Measurements from ENCODE around the gene IPCEF1.

The IPCEF1 gene

DNA sequence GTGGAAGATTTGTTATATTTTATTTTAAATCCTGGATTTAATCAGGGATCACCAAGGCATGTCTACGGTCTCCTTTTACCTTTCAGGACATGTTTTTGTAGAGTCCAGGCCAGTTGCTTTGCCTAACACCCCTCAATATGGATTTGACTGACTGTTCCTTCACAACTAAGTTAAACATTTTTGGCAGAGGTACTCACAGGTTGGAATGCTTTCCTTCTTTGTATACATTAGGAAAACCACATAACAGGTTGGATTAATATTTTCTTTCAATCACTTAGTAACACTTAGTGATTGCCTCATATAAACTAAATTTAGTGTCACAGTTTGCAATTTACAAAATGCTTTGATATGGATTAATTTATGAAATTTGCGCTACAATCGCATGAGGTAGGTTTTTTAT lies 64.5 kb downstream of the IPCEF1 start:
- no peak for DNase-seq

DNA sequence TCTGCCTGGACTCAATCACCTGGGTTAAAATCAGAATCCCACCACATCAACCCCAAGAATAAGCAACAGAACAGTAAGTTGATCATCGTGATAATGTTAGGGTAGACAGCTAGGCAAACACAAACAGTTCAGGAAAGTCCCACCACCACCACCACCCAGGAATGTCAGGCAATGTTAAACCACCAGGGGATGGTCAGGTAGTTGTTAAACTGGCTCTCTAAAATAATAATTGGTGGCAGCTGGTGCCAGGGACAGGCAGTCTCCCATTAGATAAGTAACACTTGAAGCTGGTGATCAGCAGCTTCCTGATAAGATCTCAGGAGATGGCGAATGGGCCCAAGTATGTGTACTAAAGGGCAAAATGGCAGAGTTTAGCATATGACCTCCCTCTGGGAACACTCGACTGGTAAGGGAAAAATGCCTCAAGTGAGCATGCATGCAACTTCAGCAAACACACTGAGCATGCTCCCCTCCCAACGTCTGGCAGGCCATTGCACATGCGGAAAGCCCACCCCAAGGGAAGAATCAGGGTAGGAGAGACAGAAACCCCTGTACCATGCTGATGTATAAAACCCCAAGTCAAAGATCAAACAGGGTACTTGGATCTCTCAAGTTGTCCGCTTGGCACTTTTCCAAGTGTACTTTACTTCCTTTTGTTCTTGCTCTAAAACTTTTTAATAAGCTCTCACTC lies 66.6 kb downstream of the IPCEF1 start:
- DNase-seq = no peak

DNA sequence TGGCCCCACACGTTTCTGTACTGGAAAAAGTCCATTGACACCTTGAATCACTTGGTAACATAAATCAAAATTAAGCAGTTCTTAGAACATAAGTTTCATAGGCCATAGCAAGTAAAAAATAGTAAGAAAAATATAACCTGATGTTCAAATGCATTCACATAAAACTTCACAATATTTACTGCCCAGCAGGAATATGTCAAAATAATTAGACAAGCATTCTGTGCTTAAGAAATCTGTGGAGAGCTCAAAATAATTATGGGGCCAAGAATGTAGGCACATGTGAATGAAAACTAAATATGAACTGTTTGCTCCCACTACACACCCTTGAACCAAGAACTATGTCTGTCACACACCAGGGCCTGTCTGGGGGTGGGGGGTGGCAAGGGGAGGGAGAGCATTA lies 70.8 kb downstream of the IPCEF1 start:
- no peak for DNase-seq

DNA sequence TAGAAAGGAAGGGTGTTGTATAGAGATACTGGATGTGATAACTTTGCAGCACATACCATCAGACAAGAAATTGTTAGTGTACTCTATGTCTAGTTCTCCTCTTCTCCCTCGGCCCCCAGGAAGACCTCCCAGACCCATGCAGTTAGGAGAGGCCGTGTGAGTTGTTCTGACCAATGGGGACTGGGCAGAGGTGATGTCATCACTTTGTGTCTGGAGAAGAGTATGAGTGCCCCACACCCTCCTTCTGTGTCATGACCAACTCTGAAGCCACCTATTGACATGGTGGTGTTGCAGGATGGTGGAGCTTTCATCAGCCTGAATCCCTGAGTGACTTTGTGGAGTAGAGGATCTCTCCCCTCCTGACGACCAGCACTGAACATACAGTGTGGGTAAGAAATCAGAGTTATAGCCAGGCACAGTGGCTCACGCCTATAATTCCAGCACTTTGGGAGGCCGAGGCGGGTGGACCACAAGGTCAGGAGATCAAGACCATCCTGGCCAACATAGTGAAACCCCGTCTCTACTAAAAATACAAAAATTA lies 72.2 kb downstream of the IPCEF1 start:
- no peak for DNase-seq

DNA sequence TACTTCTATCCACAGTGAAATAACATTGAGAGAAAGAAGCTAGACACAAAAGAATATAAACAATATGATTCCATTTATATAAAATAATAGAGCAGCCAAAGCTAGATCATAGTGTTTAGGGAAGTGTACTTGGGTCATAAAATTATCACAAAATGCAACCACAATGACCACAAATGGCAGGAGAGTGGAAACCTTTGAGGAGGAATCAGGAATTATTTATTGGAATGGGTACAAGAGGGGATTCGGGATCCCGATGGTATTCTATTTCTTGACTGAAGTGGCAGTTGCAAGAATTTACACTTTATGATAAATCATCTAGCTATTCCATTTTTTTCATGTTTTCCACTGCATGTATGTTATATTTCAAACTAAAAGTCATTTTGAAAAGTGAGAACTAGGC lies 76.1 kb downstream of the IPCEF1 start:
- DNase-seq = no peak

DNA sequence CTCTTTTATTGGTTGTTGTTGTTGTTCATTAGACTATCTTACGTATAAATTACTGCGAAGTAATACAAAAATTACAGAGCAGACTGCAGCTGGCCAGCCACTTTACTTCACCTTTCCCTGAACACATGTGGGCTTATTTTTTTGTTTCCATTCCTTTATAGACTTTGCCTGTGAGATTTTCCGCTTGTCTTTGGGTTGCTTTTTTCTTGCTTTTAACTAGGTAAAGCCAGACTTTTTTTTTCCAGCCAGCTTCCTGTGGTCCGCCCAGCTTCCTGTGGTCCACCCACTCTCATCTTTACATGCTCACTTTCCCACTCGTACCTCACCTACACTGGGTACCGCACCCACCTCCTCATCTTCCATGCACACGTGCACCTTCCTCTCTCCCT lies 79.0 kb downstream of the IPCEF1 start:
- no peak for DNase-seq

DNA sequence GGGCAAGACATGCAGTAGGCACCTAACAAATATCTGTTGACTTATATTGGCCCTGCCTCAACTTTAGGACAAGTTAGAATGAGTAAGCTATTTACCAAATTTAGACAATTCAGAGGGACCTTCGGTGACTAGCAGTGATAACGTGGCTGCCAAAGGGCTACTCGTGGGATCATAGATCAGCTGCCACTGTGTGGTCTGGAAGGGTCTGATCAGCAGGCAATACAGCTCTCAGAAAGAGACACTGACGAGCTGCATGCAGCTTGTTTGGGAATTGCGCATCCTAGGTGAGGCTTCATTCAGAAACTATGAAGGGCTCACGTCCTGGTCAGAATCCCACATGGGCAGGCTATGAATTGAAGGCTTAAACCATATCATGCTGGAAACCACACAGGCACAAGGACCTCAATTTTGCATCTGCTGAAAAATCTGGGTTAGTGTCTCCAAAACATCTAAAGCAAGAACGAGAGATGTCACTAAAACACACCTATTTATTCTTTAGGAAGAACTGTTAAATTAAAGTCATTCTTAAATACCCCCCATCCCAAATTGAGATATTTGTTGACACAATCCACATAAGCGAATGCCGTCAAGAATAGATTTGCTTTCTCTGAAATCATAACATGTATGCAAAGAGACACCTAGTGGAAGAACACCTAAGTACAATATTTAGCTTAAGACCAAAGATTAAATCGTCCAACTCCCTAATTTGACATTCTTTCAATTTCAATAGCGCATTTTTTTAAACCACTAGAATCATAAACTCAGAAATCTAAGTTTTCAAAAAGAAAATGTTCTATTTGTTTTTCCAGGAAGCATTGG lies 79.6 kb downstream of the IPCEF1 start:
- DNase-seq = peak; percentile 56

DNA sequence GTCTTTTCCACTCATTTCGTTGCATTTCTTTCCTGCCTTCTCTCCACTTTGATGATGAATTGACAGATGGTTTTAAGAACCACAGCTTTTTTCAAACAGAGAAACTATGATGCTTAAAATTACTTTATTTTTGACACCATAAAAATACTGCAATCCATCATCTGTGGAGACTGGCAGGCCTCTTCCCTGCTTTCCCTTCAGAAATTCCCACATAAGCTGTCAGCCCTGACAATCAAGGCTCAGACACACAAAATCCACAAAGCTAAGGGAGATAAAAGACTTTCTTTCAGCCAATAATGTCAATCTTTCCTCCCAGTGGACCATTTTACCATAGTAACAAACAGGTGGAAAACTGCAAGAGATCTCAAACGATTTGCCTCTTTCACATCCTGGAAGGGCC lies 82.4 kb downstream of the IPCEF1 start:
- no peak for DNase-seq

DNA sequence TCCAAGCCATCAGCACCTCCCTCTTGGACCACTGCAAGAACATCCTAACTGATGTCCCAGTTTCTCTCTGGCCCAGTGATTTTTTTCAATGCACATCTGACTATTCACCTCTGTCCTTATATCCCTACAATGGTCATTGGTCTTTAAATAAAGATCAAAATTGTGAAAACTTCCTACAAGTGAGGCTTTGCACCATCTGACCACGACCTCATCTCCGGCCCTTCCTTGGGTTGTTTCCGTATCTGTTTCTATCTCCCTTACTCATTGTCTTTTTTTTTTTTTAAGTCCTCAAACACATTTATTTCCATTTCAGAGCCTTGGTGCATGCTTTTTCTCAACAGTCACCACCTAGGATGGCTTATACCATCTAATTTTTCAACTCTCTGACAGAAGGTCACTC lies 88.1 kb downstream of the IPCEF1 start:
- no peak for DNase-seq

DNA sequence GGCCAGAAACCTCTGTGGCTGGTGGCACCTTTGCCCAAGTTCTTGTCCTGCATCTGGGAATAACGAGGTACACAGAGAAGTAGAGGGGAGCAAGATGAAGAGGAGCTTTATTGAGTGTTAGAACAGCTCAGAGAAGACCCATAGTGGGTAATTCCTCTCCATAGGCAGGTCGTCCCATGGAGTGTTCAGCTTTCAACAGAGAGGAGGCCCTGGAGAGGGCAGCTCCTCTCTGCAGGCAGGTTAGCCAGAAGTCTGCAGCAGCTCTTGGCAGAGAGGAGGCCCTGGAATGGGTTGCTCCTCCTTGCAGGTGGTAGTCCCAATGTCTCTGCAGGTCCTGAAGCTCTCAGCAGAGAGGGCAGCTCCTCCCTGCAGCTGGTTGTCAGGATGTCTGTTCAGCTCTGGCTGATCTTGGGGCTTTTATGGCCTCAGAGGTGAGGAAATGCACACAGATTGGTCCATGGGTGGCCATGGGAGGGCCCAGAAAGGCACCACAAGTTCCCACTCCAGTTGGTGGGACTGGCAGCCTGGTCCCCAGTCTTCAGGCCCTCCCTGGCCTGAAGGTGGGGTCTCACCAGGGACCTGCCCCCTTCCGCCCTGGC lies 89.0 kb downstream of the IPCEF1 start:
- DNase-seq = no peak

DNA sequence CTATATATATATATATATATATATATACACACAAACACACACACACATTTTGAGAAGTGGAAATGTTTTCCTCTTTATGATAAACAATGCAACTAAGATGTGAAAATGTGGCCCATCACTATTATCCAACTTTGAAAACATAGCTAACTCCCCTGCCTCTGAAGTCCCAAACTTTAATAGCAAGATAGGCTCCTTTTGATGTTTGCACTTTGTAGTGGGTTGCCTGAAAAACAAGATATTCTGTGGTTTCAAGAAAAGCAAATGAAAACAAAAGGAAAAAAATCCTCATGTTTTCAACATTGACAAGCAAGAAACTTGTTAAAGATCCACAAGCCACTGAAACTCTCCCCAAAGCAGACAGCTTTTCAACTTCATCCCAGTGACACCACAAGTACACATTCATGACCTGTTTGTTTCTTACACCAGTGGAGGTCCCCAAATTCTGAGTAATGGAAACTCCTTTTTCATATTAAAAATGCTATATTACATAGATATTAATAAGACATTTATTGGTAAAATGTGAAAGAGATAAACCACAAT lies 90.0 kb downstream of the IPCEF1 start:
- DNase-seq = peak; percentile 13

DNA sequence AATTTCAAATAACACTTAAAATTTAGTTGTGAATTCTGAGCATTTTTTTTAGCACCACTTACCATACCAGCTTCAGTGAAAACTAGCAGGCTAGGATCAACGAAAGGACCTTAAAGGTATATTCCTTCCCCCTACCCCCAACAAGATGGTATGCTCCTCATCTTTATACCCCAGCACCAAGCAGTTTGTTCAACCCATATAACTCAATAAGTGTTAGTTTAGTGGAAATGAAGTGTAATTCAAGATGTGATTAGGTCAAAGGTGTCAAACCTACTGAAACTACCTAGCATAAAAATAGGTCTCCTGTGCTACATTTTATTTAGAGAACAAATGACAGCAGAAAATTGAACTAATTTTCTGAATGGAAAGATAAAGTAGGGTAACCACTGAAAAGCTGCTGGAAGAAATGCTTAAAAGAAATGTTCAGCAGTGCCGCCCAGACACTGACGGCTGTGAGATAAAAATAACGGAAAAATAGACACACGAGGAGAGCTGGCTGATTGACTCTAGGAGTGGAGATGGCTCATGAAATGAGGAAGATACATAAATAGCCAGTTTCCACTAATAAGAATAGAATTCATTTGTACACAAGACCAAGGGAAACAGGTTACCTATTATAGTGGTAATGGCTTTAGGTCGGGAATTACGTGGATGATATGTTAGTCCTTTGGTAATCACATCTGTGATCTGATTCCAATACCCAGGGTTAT lies 94.8 kb downstream of the IPCEF1 start:
- DNase-seq = no peak

DNA sequence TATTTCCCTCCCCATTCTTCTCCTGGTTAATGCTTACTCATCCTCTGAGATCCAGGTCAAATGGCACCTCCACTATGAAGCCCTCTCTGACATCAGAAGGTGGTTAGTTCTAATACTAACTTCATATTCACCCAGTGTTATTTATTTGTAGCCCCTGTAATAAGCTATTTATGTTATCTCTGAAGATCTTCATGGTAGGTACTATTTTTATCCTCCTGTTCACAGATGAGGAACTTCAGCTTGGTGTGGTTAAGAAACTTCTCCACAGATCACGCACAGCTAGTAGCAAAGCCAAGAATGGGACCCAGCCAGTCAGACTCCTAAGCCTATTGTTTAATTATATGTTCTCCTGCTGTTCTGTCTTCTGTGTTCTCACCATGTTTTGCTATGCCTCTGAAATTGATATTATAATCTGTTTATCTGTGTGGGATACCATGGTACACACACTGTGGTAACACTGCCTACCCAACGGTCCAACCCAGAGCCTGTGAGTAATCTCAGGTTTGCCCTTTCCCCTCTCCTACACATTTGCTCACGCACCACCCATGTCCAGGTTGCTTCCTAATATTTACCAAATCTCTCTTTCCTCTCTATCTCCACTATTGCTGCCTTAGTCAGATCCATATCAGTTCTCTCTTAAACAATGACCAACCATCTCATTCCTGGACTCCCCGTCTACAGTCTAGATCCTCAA lies 98.4 kb downstream of the IPCEF1 start:
- no peak for DNase-seq

DNA sequence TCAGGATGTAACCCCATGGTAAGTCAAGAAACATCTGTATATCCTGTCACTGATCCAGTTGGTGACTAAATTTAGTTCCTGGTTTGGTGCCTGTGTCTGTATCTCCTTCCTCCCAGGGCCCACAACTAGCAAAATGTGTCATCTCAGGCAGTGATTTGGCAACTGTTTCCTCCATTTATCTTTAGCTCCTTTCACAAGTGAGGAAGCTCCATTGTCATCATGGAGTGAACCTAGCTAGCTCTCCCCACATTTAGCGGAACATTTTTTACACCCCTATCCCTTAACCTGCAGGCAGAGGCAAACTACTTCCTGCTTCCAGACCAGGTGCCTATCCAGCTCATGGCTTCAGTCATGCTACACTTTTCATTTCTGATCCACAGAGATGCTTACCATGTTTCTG lies 99.5 kb downstream of the IPCEF1 start:
- DNase-seq = peak; percentile 26

DNA sequence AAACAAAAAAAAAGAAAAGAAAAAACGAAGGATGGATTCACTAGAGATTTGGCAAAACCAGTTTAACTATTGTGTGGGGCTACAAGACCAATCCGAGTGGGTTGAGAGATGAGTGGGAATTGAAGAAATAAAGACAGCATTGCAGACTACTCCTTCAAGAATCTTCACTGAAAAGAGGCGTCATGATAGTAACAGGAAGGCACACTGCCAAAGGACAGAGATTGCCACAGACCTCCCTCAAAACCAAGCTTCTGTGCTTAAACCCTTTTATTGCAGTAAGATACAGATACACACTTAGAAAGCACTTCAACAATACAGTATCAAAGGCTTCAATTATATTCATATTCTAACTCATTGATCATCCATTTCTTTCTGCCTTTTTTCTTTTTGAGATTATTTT lies 103.9 kb downstream of the IPCEF1 start:
- no peak for DNase-seq

DNA sequence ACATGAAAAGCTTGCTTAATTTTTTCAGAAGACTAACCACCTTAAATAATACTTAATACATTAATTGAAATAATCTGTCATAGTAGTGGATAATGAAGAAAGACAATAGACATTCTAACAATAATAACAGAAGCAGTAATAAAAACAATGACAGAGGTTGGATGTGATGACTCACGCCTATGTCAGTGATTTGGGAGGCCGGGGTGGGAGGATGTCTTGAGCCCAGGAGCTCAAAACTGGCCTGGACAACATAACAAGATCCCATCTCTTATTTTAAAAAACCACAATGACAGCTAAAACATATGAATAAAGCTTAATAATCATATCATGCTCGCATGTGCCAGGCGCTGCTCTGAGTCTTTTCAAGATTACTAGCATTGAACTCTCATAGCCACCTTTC lies 105.5 kb downstream of the IPCEF1 start:
- peak; percentile 14 for DNase-seq

DNA sequence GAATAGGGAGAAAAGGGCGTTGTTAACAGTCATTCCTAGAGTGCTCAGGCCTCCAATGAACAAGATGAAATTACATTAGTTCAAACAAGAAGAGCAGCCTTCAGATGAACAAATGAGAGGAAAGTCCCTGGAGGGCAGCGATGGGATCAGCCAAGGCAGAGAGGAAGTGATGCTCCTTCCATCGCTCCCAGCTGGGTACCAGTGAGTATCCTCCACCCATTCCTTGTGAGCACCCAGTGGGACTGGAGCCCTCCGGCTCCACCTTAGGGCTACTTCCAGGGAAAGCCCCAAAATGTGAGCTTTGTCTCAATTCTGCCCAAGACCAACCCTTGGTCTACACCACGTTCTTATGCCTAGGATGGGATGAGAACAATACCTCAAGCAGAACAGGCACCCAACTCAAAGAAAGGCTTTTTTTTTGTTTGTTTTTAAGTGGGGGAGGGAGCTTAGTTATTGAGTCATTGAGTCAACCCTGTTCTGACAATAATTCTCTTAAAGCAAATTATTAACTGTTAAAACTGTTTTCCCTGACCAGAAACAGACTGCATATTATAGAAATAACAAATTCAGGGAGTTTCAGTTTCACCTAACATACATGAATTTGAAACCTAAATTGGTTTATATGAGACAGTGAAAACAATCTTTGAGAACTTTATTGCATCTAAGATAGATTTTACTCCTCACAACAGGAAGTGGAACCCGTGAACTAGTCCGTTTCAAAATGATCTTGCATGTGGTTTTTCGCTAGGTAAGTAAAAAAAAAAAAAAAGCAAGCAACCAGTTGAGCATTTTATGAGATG lies 106.9 kb downstream of the IPCEF1 start:
- peak; percentile 82 for DNase-seq

DNA sequence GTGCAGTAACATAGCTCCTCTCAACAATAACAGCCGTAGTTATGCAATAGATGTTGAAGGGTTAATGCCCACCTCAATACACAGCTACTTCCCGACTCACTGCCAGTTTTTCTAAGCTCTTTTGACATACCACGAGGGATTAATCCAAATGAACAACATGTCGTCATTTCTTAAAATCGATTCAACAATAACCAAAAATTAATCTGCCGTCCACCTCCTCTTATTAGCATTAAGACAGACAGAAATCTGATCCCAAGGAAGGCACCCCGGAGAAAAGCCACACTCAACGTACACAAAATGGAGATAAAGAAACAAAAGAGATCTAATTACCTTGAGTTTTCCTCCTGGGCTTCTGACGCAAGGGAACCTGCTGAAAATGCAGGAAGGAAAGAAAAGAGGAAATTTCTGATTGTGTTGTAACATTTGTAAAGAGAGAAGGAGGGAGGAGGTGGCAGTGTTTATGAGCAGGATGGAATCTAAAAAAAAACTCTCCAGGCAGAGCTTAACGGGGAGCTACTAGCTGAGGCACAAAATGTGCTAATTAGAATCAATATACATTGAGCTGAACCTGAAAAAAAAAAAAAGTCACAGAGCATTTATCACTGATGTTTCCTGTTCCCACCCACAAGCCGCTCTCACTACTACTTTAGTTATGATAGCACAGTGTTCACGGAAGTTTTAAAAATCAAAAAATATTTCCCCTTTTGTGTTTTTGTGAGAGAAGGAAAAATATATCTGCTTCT lies 109.3 kb downstream of the IPCEF1 start:
- peak; percentile 63 for DNase-seq

DNA sequence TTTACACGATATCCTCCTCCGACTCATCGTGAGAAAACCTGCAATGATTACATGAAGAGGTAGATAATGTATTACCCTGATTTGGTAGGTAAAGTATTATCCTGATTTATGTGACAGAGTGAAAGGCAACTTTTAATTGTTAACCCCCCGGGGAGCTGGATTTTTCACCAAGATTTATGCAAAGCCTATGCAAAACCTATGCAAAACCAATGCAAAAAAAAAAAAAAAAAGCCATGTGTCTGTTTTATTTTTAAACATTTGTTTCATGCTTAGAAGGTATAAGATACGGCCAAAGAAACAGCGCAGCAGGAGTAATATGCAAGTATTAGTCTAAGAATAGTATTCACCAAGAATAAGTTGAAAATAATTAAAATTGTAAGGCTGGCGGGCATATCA lies 109.9 kb downstream of the IPCEF1 start:
- no peak for DNase-seq

DNA sequence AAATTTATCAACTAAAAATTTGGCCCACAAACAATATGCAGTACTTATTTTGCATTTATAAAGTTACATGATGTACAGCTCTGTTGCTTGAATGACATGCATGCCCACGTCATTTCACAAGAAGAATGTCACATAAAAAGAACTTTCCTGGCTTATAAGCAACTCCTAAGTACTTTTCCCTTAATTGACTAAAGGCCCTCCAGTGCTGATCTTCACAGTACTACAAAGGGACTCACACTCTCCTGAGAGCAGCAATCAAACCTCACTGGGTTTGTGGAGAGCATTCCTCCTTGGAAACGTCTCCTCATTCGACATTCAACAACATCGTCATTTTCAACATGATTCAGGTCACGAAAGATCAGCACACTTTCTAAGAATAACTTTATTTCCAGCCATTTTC lies 111.1 kb downstream of the IPCEF1 start:
- DNase-seq = no peak
